GM19238 (cell line): ENCODE results near the gene SMARCA5.

Experiments used
- DNase-seq: peaks from one replicate; pipeline ENCODE4 v3.0.0; 2011; ENCODE audit warnings: low spot score; ENCODE audit not compliant: insufficient read length

The SMARCA5 gene

DNA sequence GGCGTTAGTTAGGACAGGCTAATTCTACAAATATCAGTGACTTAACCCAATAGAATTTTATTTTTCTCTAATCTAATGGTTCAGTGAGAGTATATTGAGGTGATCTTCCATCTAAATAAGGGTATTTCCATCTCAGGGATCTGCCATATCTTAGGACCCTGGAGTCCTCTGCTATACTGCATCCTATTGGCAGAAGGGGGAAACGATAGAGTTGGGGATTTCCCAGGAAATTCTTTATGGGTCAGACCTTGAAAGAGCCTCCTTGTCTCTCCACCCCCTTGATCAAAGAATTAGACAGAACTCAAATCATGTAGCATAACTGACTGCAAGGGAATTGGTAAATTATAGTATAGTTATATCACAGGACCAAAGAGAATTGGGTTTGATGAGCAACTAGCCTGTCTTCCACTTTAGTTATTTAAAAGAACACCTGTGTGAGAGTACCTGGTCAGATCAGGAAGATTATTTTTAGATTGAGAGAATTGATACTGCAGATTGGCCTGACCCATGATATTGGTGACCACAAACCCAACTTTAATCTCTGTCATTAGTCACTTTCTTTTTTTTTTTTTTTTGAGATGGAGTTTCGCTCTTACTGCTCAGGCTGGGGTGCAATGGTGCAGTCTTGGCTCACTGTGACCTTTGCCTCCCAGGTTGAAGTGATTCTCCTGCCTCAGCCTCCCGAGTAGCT, 25.6 kb downstream of the SMARCA5 start:
- DNase-seq, result no peak

DNA sequence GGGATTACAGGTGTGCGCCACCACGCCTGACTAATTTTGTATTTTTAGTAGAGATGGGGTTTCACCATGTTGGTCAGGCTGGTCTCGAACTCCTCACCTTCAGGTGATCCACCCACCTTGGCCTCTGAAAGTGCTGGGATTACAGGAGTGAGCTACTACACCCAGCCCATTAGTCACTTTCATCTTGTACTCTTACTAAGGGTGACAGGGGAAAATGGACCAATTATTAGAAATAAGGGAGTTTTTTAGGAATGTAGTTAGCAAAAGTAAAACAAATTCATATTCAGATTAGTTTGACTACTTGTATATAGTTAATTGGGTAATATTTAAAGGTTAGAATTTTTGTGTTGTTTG, 26.1 kb downstream of the SMARCA5 start:
- no peak for DNase-seq

DNA sequence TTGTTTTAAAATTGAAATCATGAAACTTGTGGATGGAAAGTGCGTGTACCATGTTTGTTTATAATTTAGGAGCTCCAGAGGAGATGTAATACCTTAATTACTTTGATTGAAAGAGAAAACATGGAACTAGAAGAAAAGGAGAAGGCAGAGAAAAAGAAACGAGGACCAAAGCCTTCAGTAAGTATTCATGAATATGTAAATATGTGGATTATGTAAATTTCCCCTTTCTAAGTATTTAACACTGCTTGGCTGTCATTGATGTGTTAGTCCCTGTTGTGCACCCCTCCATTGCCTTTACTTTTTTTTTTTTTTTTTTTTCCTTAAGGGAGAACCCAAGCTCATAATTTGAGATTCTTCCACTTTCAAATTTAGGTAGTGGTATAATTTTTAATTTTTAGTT, 36.4 kb downstream of the SMARCA5 start:
- no peak for DNase-seq

DNA sequence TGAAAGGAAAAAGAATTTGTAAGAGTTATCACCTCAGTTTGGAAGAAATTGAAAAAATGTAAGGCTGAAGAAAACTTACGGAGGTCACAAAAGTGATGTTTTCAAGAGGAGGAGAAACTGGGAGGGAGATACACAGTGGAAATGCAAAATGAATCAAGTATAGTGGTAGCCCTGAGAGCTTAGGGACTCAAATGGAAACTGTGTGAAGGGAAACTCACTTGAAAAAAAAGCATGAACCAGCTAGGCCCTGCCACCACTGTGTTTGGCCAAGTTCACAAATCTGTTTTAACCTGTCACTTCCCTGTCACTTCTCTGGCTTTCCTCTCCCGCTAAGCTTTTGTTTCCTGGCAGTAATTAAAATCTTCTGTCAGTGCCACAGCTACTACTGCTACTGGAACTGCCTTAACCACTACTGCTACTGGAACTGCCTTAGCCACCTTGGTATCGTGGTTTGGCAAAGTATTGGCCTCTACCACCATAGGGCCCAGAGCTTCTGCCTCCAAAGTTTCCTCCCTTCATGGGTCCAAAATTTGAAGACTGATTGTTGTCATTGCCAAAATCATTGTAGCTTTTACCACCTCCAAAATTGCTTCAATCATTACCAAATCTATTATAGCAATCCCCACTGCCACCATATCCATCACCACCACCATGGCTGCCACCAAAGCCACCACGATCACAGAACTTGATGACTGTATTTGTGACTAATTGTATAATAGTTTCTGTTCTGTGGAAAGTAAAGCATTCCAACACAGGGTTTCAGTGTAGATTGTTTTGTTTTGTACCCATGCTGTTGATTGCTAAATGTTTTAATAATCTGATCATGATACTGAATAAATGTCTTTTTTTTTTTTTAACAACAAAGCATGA, 41.5 kb downstream of the SMARCA5 start:
- peak; percentile 10 for DNase-seq

DNA sequence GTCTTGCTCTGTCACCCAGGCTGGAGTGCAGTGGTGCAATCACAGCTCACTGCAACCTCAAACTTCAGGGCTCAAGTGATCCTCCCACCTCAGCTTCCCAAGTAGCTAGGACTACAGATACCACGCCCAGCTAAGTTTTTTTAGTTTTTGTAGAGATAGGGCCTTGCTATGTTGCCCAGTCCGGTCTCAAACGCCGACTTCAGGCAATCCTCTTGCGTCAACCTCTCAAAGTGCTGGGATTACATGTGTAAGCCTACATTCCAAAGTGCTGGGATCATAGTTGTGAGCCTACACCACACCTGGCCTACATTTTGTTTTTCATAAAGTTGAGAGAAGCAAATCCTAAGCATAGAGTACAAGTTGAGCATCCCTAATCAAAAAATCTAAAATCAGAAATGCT, 42.2 kb downstream of the SMARCA5 start:
- DNase-seq, result no peak

DNA sequence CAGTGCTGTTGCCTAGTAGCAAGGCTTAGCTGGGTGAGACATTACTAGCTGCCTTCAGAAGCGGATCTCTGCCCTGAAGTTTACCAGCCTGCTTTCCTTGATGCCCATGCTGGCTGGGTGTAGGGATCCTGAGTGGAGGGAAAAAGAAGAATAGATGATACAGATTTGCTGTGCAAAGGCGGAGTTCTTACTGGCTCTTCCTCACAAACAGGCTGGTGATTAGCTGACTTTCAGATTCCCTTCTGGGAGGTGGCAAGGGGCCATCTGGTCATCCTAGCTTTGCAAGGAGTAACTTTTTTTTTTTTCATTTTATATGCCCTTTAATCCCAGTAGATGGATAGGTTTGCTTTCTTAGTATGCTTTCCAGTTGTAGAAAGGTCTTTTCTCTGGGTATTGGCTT, 44.8 kb downstream of the SMARCA5 start:
- no peak for DNase-seq

DNA sequence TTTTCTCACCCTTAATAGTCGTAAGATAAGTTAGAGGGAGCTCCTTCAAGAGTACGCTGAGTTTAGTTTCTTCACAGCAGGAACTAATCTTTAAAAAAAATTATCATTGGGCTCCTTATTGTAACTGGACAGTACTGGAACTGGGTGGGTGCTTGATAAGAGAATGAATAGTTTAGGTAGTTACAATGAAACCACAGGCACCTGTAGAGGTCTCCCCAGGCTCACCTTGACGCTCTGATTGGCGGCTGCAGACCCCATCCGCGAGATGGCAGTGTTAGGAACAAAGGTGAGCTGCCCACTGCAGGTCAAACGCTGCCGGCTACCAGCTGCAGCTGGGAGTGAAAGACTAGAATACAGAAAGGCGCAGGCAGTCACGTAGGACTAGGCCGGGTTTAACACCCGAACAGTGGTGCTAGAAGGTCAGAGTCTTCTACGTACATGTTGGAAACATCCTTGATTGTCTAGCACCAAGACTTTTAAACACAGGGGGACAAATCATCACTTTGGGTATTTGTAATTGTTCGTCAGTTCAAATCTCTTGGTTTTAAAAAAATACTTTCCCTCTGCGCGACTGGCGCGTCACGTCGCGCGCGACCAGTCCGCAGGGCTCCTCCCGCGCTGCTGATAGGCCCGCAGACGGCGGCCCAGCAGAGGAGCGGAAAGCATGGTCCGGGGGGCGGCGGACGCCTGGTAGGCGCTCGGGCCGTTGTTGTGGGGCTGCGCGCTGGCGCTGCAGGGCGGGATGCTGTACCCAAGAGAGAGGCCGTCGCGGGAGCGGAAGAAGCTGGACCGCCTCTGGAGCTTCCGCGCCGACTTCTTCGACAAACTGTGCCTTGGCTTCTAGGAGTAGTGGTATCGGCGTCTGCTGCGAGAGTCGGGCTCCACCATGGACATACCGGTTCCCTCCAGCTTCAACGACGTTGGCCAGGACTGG, 45.6 kb downstream of the SMARCA5 start:
- peak; percentile 47 for DNase-seq

DNA sequence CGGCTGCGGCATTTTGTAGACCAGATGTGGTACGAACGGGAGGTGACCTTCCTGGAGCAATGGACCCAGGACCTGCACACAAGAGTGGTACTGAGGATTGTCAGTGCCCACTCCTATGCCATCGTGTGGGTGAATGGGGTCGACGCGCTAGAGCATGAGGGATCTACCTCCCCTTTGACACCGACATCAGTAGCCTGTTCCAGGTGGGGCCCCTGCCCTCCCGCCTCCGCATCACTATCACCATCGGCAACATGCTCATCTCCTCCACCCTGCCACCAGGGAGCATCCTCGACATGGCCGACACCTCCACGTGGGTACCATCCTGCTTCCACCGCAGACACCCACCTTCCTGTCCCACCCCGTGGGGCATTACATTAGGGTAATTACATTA, 46.2 kb downstream of the SMARCA5 start:
- no peak for DNase-seq

DNA sequence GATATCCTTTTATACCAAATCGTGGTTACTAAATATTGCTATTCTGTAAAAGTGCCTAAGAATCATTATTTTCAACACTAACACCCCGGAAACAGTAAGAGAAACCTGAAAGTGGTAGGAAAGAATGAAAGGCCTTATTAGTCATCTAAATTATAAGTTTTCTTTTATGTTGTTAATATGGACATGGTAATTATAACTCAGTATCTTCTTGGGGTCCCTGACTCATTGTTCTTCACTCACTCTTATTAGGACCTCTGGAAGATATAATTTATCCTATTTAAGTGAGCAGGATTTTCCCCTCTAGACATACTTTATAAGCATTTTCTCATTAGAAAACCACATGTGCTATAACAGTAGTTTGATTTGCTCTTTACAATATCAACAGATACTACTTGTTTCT, 51.0 kb downstream of the SMARCA5 start:
- DNase-seq, result no peak

DNA sequence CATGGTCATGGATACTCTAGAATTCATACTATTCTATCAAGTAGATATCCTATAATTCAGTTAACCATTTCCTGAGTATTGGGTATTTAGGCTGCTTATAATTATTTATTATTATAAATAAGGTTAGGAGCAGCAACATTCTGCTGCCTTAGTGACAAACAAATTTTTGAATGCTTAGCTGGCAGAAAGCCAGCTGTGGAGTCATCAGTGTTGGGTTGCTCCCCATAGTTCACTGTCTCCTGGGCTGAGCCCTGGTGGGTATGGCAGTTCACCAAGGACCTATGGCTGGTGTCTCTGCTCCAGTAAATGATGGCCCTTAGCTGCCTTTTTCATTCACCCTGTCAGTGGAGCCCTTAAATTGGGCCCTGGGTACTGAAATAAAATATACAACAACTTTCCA, 61.8 kb downstream of the SMARCA5 start:
- DNase-seq, result no peak

DNA sequence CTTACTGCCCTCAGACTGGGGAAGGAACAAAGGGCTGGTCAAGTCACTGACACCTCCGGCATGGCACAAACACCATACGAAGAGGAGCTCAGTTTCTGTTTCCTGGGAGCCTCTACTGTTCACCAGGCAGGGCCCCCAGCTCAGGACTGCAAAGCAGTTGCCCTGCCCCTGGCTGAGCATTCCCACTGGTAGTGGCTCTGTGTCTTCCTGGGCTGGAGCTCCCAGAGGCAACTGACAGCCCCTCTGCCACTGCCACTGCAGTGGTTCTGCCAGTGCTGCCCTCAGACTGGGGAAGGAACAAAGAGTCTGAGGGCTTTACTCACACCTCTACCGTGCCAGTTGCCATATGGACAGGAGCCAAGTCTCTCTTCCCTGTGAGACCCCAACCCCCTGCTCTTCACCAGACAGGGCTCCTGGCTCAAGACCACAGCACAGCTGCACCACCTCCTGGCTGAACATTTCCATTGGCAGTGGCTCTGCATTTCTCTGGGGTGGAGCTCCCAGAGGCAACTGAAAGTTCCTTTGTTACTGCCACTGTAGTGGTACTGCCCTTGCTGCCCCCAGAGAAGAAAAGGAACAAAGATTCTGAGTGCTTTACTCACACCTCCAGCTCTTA, 67.9 kb downstream of the SMARCA5 start:
- no peak for DNase-seq

DNA sequence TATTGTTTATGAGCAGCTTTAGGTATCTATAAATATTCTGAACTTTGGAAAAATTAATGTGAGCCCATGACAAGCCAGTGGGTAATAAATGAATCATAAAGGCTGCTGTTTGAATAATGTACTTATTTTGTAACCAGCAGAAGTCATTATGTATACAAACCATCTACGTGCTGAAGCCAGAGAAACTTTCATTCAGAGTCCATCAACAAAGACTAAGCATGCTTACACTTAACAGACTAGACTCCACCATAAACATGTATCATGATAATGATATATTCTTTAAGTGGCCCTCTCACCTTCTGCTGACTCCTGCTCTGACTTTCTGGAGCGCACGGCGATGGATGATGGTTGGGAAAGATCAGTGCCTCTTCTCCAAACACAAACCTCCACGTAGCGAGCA, 72.0 kb downstream of the SMARCA5 start:
- no peak for DNase-seq

DNA sequence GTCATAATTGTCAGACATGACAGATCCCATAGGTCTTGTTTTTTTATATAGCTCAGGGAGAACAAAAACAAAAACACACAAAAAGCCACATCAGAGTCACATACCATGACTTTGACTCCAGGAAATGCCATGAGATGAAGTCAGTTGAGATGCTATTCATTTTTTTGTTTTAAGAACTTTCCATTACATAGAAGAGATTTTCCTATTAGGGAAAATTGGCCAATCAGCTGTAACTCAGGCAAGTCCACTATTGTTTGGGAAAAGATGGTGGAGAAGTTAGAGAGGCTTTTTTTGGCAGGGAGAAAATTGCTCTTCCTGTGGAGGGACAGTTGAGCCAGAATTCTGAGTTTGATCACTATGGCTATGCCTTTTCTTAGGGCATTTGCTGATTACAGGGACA, 72.6 kb downstream of the SMARCA5 start:
- no peak for DNase-seq

DNA sequence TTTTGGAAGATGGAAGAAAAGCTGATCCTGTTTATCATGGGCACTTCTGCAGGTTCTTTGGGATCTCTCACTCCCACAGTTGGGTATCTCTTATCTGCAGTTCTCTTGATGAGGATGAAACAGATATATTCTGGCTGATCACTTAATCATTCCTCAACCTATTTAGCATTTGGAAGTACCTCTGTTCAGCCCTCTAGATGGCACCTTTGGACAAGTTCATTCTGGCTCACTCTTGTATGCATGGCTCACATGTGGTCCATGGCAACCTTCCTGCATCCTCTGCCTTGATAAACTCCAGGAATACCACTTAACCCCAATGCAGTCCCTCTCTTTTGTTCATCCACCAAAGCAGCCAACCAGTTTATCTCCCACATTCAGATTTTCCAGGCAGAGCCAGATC, 74.2 kb downstream of the SMARCA5 start:
- DNase-seq, result no peak

DNA sequence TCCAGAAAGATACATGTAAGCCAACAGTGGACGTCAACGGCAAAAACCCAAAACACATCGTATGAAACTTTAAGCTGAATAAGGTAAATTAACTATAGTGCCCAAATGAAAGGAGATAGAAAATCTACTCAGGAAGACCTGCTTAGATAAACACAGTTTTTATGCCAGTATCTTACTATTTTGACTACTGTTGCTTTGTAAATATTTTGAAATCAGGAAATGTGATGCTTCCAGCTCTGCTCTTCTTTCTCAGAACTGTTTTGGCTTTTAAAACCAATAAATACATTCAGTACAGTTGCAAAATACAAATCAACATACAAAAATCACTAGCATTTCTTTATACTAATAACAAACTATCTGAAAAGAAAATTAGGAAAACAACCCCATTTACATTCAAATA, 83.8 kb downstream of the SMARCA5 start:
- DNase-seq, result no peak

DNA sequence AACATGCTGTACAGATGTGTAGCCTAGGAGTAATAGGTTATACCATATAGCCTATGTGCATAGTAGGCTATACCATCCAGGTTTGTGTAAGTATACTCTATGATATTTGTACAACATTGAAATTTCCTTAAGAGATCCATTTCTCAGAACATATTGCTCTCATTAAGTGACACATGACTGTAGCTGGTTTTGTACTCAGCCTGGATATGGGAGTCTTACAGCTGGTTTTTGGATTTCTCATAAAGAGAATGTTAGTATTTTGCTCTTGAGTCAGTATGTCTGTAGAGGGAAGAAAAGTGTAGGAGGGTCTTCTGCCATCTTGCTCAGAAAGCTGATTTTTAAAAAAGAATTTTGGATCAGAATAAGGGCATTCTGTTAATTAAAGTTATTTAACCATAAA, 85.3 kb downstream of the SMARCA5 start:
- DNase-seq, result no peak

DNA sequence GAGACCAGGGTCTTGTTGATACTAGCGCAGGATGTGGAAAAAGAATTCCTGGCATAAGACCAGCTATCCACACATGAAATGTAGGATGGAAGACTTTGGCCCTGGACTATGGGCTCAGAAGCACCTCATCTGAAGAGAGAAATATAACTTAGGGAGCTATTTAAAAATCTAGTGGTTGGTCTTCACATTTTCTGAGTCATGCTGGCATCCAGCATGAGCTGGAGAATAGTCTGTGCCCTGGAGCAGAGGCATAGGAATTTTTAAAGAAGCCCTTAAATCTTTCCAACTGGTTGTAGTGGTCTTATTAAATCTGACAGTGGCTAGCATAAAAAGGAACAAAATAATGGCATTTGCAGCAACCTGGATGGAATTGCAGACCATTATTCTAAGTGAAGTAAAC, 86.3 kb downstream of the SMARCA5 start:
- no peak for DNase-seq

DNA sequence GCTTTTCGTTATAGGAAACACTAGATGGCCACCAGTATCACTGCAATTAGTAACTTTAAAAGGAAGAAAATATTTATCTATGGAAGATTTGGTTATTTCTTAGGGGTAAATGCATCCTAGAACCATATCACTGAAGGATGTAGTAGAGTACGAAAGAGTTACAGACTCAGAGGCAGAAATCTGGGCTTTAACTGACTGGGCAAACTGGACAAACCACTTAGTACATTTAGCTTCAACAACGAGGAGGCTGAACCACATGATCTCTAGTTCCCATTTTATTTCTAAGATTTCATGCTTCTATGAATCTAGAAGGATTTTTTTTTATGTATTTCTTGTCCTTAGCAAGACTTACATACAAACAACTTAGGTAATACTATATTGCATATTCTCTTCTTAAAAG, 93.0 kb downstream of the SMARCA5 start:
- DNase-seq, result no peak
